Measurements from ENCODE around the gene NTM.

DNA sequence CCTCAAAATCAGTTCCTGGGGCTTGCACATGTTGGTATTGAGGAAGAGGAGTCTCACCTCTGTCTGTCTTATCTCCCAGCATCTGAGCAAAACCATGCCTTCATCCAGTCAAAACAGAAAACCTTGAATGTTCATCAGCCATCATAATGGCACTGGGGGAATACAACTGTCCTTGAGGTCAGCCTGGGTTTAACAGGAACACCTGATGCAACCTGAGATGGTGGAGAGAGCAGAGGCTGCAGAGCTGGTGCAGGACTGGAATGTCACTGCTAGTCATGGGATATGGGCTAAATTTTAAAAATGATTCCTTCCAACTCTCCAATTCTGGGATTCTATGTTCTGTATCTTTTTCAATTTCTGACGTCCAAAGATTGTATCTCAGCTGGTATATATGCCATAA lies 931.0 kb downstream of the NTM start:
- TF ChIP-seq, protein P1, sequence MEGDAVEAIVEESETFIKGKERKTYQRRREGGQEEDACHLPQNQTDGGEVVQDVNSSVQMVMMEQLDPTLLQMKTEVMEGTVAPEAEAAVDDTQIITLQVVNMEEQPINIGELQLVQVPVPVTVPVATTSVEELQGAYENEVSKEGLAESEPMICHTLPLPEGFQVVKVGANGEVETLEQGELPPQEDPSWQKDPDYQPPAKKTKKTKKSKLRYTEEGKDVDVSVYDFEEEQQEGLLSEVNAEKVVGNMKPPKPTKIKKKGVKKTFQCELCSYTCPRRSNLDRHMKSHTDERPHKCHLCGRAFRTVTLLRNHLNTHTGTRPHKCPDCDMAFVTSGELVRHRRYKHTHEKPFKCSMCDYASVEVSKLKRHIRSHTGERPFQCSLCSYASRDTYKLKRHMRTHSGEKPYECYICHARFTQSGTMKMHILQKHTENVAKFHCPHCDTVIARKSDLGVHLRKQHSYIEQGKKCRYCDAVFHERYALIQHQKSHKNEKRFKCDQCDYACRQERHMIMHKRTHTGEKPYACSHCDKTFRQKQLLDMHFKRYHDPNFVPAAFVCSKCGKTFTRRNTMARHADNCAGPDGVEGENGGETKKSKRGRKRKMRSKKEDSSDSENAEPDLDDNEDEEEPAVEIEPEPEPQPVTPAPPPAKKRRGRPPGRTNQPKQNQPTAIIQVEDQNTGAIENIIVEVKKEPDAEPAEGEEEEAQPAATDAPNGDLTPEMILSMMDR (IDR thresholded peaks at IDR 0.05): no peak
- TF ChIP-seq EP300 (IDR thresholded peaks at IDR 0.05; ENCODE audit: low read depth) (no peak), POLR2A (IDR thresholded peaks at IDR 0.05) (no peak)

All from transverse colon (tissue), 3 donors.